K562 (cell line): Measurements from ENCODE around the gene PTOV1. TPM values are rescaled to one million over a fixed set of nuclear protein-coding genes. Genes with fewer than 3 reads are reported as not detected.

ENCODE experiments used
- DACH1 ChIP-seq: fragments of 450-650 bp; IDR thresholded peaks from 2 replicates; pipeline ENCODE4 v1.6.1; 2018; ENCODE audit not compliant: partially characterized antibody
- DPF2 ChIP-seq: fragments of 450-650 bp; IDR thresholded peaks from 2 replicates; pipeline ENCODE4 v1.6.1; 2016
- E2F8 ChIP-seq: fragments of 450-650 bp; IDR thresholded peaks from 2 replicates; pipeline ENCODE4 v1.7.1; 2018; ENCODE audit warnings: mild to moderate bottlenecking, low read depth; ENCODE audit not compliant: partially characterized antibody
- ELK3 ChIP-seq: fragments of 450-650 bp; formaldehyde crosslinking; IDR thresholded peaks from 2 replicates; pipeline ENCODE4 v1.4.0; 2020; ENCODE audit warnings: mild to moderate bottlenecking
- KAT2B ChIP-seq: IDR thresholded peaks from one replicate; pipeline ENCODE4 v1.6.1; 2012; ENCODE audit warnings: low read depth, mild to moderate bottlenecking, control low read depth, inconsistent platforms, low read length, moderate library complexity
- KDM1A ChIP-seq, 2 experiments: fragments of 450-650 bp; IDR thresholded peaks; 2 replicates each; pipeline ENCODE4 v1.6.1; 2016; ENCODE audit warnings: mild to moderate bottlenecking in 2 of 2
- NCOA2 ChIP-seq, 2 experiments: fragments of 450-650 bp; IDR thresholded peaks; 2 replicates each; pipeline ENCODE4 v1.6.1; 2018; ENCODE audit warnings: mild to moderate bottlenecking in 2 of 2, moderate library complexity in 1 of 2; ENCODE audit not compliant: partially characterized antibody in 2 of 2
- NR2C1 ChIP-seq, 2 experiments: fragments of 450-650 bp; IDR thresholded peaks; 2 replicates each; pipeline ENCODE4 v1.6.1; 2017; ENCODE audit warnings: mild to moderate bottlenecking in 2 of 2, antibody characterized with exemption in 1 of 2, inconsistent platforms in 1 of 2, missing compliant biosample characterization in 1 of 2, missing genetic modification characterization in 1 of 2
- PREB ChIP-seq: sonication (generic); formaldehyde crosslinking; IDR thresholded peaks from 2 replicates; pipeline ENCODE4 v1.8.1; 2023; ENCODE audit warnings: mild to moderate bottlenecking, missing genetic modification reagents
- PTRF ChIP-seq: fragments of 450-650 bp; IDR thresholded peaks from 2 replicates; pipeline ENCODE4 v1.6.1; 2016; ENCODE audit warnings: mild to moderate bottlenecking, missing genetic modification characterization, missing compliant biosample characterization
- RNF219 ChIP-seq: fragments of 250-450 bp; sonication (Bioruptor Pico); IDR thresholded peaks from 2 replicates; pipeline ENCODE4 v1.5.0; 2022; ENCODE audit warnings: mild to moderate bottlenecking
- SMARCB1 ChIP-seq: IDR thresholded peaks from 2 replicates; pipeline ENCODE4 v1.6.1; 2011; ENCODE audit warnings: improper control_type of control experiment, low read depth; ENCODE audit not compliant: insufficient read length
- TBL1XR1 ChIP-seq, 2 experiments: IDR thresholded peaks; 2 replicates each; pipeline ENCODE4 v1.6.1; 2012; ENCODE audit warnings: improper control_type of control experiment in 2 of 2, low read length in 2 of 2, mild to moderate bottlenecking in 1 of 2
- THRAP3 ChIP-seq: fragments of 450-650 bp; IDR thresholded peaks from 2 replicates; pipeline ENCODE4 v1.6.1; 2016; ENCODE audit warnings: mild to moderate bottlenecking, inconsistent platforms, borderline replicate concordance
- TSHZ1 ChIP-seq: fragments of 250-450 bp; sonication (Bioruptor Pico); IDR thresholded peaks from 2 replicates; pipeline ENCODE4 v1.4.0; 2020; ENCODE audit warnings: mild to moderate bottlenecking, moderate library complexity
- ZNF3 ChIP-seq: fragments of 250-450 bp; sonication (Bioruptor Pico); IDR thresholded peaks from 2 replicates; pipeline ENCODE4 v1.5.0; 2021; ENCODE audit warnings: mild to moderate bottlenecking, moderate library complexity
- ZNF785 ChIP-seq: fragments of 250-450 bp; sonication (Bioruptor Pico); IDR thresholded peaks from 2 replicates; pipeline ENCODE4 v1.4.0; 2020; ENCODE audit warnings: mild to moderate bottlenecking
- polyA plus RNA-seq, 8 experiments: library from polyadenylated mRNA; depleted of rRNA in 4 of 8; stranded (reverse) in 5 of 8; unstranded in 3 of 8; fragments of >200 nt; fragmentation: Nextera tagmentation in 2 of 8; fragmentation: Illumina TruSeq in 1 of 8; extraction: Ambion mirVana in 2 of 8; extraction: Trizol in 1 of 8; gene quantifications; 2 replicates each; pipeline versions ENCODE4 v1.2.1 to v1.2.3, GENCODE V29; 2011 to 2014; ENCODE audit warnings: inconsistent platforms in 1 of 8, missing spikeins in 1 of 8
- total RNA-seq, 7 experiments: library from RNA; depleted of rRNA in 6 of 7; stranded (reverse); fragments of >200 nt in 6 of 7; fragmentation: Illumina TruSeq in 2 of 7; extraction: Trizol in 2 of 7; gene quantifications; 2 replicates each; pipeline versions ENCODE4 v1.2.1 to v1.2.3, GENCODE V29; 2011 to 2021; ENCODE audit warnings: low replicate concordance in 1 of 7

Gene PTOV1
- total and polyA plus RNA-seq, 9 of the 15 experiments (the other 6 are each of a cell fraction or from before 2014, with no cell fraction given): 4.9 to 169 (median 43.5) TPM

GRCh38 chr19:49817964-49818648 lies 32.9 kb upstream of the PTOV1 start, which contains the start of gene MED25 (continued):
- no peak for TF ChIP-seq ELK3 (CRISPR knock-in tag)
- TF ChIP-seq NR2C1 (IDR thresholded peaks at IDR 0.05): peak; percentile 92
- TF ChIP-seq NR2C1 (tag; IDR thresholded peaks at IDR 0.05): peak; percentile 73; the same call in 1 of the 2 replicates
- TF ChIP-seq TBL1XR1 (IDR thresholded peaks at IDR 0.05; ENCODE audit: low read length in 2 of 2): 0 out of 4 replicates have a peak, but pooled peaks of 1 of the 2 experiments have one; percentile 17
- TF ChIP-seq RNF219 (CRISPR knock-in tag): no peak
- no peak for TF ChIP-seq THRAP3
- TF ChIP-seq PREB: 0 out of 2 replicates have a peak, but pooled peaks have one; percentile 26
- TF ChIP-seq TSHZ1 (CRISPR knock-in tag): no peak
- no peak for TF ChIP-seq KAT2B
- TF ChIP-seq E2F8: peak; percentile 69
- no peak for TF ChIP-seq KDM1A (IDR thresholded peaks at IDR 0.05)
- TF ChIP-seq NCOA2 (IDR thresholded peaks at IDR 0.05; ENCODE audit: partially characterized antibody in 2 of 2): peak in 1 of 2 experiments; percentile 96
- no peak for TF ChIP-seq ZNF3 (CRISPR knock-in tag)
- TF ChIP-seq PTRF (tag): no peak
- no peak for TF ChIP-seq SMARCB1
- TF ChIP-seq ZNF785: no peak
- TF ChIP-seq DPF2: no peak
- no peak for TF ChIP-seq DACH1
